NCI-H1105 (cell line): ENCODE measurements around the gene PRPF31.

Experiments used
- DNase-seq: peaks from one replicate; lab custom pipeline; 2025; lab: John Stamatoyannopoulos, UW

The PRPF31 gene

GRCh38 chr19:54108496-54108895 lies 7.1 kb upstream of the PRPF31 start:
- DNase-seq = no peak

- no peak for DNase-seq
These were observed 5.9 kb upstream of the PRPF31 start for GRCh38 chr19:54109651-54110050.

GRCh38 chr19:54114340-54115108 lies 1.0 kb upstream of the PRPF31 start:
- peak; percentile 24 for DNase-seq

- DNase-seq = no peak
These were observed 5.7 kb downstream of the PRPF31 start for GRCh38 chr19:54121259-54121658.

GRCh38 chr19:54123682-54124081 lies 8.1 kb downstream of the PRPF31 start:
- DNase-seq = no peak

GRCh38 chr19:54124393-54124792 lies 8.8 kb downstream of the PRPF31 start:
- no peak for DNase-seq

- DNase-seq = no peak
These were observed 10.2 kb downstream of the PRPF31 start for GRCh38 chr19:54125713-54126112.

- DNase-seq = no peak
These were observed 12.3 kb downstream of the PRPF31 start for GRCh38 chr19:54127688-54128440.

GRCh38 chr19:54128441-54128725 lies 12.8 kb downstream of the PRPF31 start:
- no peak for DNase-seq

- DNase-seq = no peak
These were observed 13.5 kb downstream of the PRPF31 start for GRCh38 chr19:54128796-54129616.

- DNase-seq = no peak
These were observed 14.1 kb downstream of the PRPF31 start for GRCh38 chr19:54129617-54129996.

GRCh38 chr19:54133312-54133956 lies 17.9 kb downstream of the PRPF31 start:
- DNase-seq = peak; percentile 68

- no peak for DNase-seq
These were observed 18.5 kb downstream of the PRPF31 start for GRCh38 chr19:54133957-54134590.

GRCh38 chr19:54136086-54136863 lies 20.7 kb downstream of the PRPF31 start:
- DNase-seq = no peak

- DNase-seq = peak; percentile 100
These were observed 21.5 kb downstream of the PRPF31 start for GRCh38 chr19:54136864-54137698.

- DNase-seq = peak; percentile 18
These were observed 22.3 kb downstream of the PRPF31 start, which contains the start of gene CNOT3 for GRCh38 chr19:54137699-54138488. TSS of gene CNOT3 (plus strand) at chr19:54137762. CDS start at chr19:54142979, 5,217 bp downstream.

- no peak for DNase-seq
These were observed 23.1 kb downstream of the PRPF31 start for GRCh38 chr19:54138489-54139256.

- DNase-seq = no peak
These were observed 25.8 kb downstream of the PRPF31 start for GRCh38 chr19:54141356-54141755.
